Heart right ventricle (tissue), 16 donors: Measurements from ENCODE around the gene ARRDC1. TPM values are rescaled to one million over a fixed set of nuclear protein-coding genes. Genes with fewer than 3 reads are reported as not detected.

Experiments used
- ATAC-seq, 8 donors: fragments of 200-7000 bp; cut with Tn5 transposase; one replicate each; pipeline ENCODE4 v1.9.1; 2020; ENCODE audit warnings: mild to moderate bottlenecking in 8 of 8, moderate library complexity in 8 of 8, moderate number of reproducible peaks in 1 of 8
- DNase-seq, 2 donors: peaks; one replicate each; pipeline ENCODE4 v3.0.0-alpha.2; 2020
- H3K27ac ChIP-seq, 10 donors: fragments of 200-600 bp; sonication (generic) in 2 of 10; one replicate each; pipeline versions ENCODE4 v1.5.0 to v1.8.0; 2020 to 2022; ENCODE audit warnings: mild to moderate bottlenecking in 3 of 10
- H3K27me3 ChIP-seq, 7 donors: fragments of 200-600 bp; one replicate each; pipeline ENCODE4 v1.8.0; 2021 to 2022; ENCODE audit warnings: mild to moderate bottlenecking in 2 of 7
- H3K36me3 ChIP-seq, 9 donors: fragments of 200-600 bp; sonication (generic) in 1 of 9; one replicate each; pipeline versions ENCODE4 v1.5.0 to v1.8.0; 2020 to 2022; ENCODE audit warnings: mild to moderate bottlenecking in 2 of 9
- H3K4me1 ChIP-seq, 9 donors: fragments of 200-600 bp; sonication (generic) in 1 of 9; one replicate each; pipeline versions ENCODE4 v1.5.0 to v1.8.0; 2020 to 2022; ENCODE audit warnings: mild to moderate bottlenecking in 4 of 9
- H3K4me3 ChIP-seq, 10 donors: fragments of 200-600 bp; sonication (generic) in 2 of 10; one replicate each; pipeline versions ENCODE4 v1.5.0 to v1.8.0; 2020 to 2022; ENCODE audit warnings: mild to moderate bottlenecking in 7 of 10, moderate library complexity in 2 of 10
- H3K9me3 ChIP-seq, 11 donors: fragments of 200-600 bp in 10 of 11; sonication (generic) in 2 of 11; one replicate each; pipeline versions ENCODE4 v1.5.0 to v1.8.0; 2013 to 2022; ENCODE audit warnings: mild to moderate bottlenecking in 2 of 11, control low read depth in 1 of 11, moderate library complexity in 1 of 11
- WGBS, 2 donors: extraction: QIAGEN DNeasy Blood & Tissue Kit; methylation state at CpG; one replicate each; pipeline ENCODE4 v1.1.7; 2013; ENCODE audit warnings: inconsistent platforms in 1 of 2; 5-methylcytosine and 5-hydroxymethylcytosine counted together
- intact Hi-C, 10 donors: fragments of 100-400 bp; cut with DNase I; formaldehyde crosslinking; loops; one replicate each; pipeline versions ENCODE4 v1.11.1 to v1.14.2; 2022
- polyA plus RNA-seq, 2 donors: library from polyadenylated mRNA; stranded (reverse); fragments of 200-250 nt; gene quantifications; one replicate each; pipeline ENCODE4 v1.2.3, GENCODE V29; 2013
- total RNA-seq, 10 donors: library from RNA; stranded (reverse); fragmentation: NEBNext Ultra II Directional in 3 of 10; extraction: Animal tissue kit (Norgen Biotek cat#: 25700) in 3 of 10; gene quantifications; one replicate each; pipeline versions ENCODE4 v1.2.1 to v1.2.4, GENCODE V29; 2021 to 2023
- TF ChIP-seq, protein P1 (sequence below), 9 donors: fragments of 200-600 bp; sonication (generic) in 2 of 9; IDR thresholded peaks; one replicate each; pipeline versions ENCODE4 v1.5.0 to v1.8.0; 2021 to 2022; ENCODE audit warnings: antibody characterized with exemption in 9 of 9, mild to moderate bottlenecking in 5 of 9, moderate library complexity in 1 of 9
- donor health status: Arrhythmogenic right ventricular cardiomyopathy.
- donor health status: ischemic (EF 13 %, LVEDD 7.1; RV severe dilation, severe dysfunction).
- donor health status: healthy with polysubstance abuse.
- donor health status: DM: no; HTN: yes; CAD: no.
- donor health status: DM: no; HTN: no; CAD: no.
- donor health status: ischemic (EF 25% LVEDD 6.9; RV normal size, moderate dysfunction).
- donor health status: ischemic (EF 25% LVEDD 5.7; RV mildly dilated, moderate dysfunction).
- donor health status: healthy.
- donor health status: DM: yes; HTN: yes; CAD: no.
- donor health status: Ischemic cardiomyopathy.
- donor health status: ischemic (EF 35%, LVEDD 5.7; RV mildly dilated, moderate dysfunction).
- donor health status: nonischemic (EF 11% LVEDD 7.7; RV severe dilation, severe dysfunction).
- donor health status: DM: yes; HTN: yes; CAD: no.
- donor health status: PGD.
- donor health status: ischemic (EF 29% LVEDD 5.4; RV normal size, mild dysfunction).
- donor health status: nonischemic (EF 23%, LVEDD 6.1; RV moderate dilation, normal function).

Gene ARRDC1
- total and polyA plus RNA-seq, 12 donors, result 10.3 to 93.1 (median 15.2) TPM

DNA sequence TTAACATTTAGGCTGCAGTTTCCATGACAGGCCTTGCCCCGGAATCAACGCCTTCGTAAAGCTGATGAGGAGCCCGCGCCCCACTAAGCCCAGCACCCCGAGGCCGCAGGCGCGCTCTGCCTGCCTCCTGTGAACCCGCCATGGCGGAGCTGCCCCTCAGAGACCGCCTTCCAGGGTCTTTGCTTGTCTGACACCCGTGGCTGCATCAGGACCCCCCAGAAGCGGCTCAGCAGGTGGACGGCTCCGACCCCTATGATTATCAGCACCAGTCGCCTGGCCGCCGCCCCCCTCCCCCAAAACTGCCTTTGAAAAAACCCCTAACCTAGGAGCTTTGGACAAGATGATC, 26.3 kb upstream of the ARRDC1 start:
- peak overlapping the region; percentile 83 to 98 (median 93) for H3K4me3 ChIP-seq
- H3K36me3 ChIP-seq, result peaks cover 0 to 59% (median 19%) of the 10 kb centered on the region in 9 donors
- ATAC-seq (peak in 1 of 8 donors; percentile 36), DNase-seq (no peak)
- H3K27ac ChIP-seq, result peak overlapping the region; percentile 17 to 91 (median 90)
- TF ChIP-seq, protein P1, sequence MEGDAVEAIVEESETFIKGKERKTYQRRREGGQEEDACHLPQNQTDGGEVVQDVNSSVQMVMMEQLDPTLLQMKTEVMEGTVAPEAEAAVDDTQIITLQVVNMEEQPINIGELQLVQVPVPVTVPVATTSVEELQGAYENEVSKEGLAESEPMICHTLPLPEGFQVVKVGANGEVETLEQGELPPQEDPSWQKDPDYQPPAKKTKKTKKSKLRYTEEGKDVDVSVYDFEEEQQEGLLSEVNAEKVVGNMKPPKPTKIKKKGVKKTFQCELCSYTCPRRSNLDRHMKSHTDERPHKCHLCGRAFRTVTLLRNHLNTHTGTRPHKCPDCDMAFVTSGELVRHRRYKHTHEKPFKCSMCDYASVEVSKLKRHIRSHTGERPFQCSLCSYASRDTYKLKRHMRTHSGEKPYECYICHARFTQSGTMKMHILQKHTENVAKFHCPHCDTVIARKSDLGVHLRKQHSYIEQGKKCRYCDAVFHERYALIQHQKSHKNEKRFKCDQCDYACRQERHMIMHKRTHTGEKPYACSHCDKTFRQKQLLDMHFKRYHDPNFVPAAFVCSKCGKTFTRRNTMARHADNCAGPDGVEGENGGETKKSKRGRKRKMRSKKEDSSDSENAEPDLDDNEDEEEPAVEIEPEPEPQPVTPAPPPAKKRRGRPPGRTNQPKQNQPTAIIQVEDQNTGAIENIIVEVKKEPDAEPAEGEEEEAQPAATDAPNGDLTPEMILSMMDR (IDR thresholded peaks at IDR 0.05), result no peak
- no peaks in the 10 kb centered on the region for H3K9me3 ChIP-seq
- intact Hi-C loops, result loop anchor here in 2 of 10 donors (2.0 kb wide), 1 partner anchor 26 kb away; the partner anchor contains the start of gene ARRDC1 (in 2 of the 2)
- peaks cover 15 to 58% (median 43%) of the 10 kb centered on the region in 9 donors for H3K4me1 ChIP-seq
- WGBS, 2 donors, result 25 to 32% methylated on average over 19 of the region's 19 CpGs
- H3K27me3 ChIP-seq, result no peaks in the 10 kb centered on the region

DNA sequence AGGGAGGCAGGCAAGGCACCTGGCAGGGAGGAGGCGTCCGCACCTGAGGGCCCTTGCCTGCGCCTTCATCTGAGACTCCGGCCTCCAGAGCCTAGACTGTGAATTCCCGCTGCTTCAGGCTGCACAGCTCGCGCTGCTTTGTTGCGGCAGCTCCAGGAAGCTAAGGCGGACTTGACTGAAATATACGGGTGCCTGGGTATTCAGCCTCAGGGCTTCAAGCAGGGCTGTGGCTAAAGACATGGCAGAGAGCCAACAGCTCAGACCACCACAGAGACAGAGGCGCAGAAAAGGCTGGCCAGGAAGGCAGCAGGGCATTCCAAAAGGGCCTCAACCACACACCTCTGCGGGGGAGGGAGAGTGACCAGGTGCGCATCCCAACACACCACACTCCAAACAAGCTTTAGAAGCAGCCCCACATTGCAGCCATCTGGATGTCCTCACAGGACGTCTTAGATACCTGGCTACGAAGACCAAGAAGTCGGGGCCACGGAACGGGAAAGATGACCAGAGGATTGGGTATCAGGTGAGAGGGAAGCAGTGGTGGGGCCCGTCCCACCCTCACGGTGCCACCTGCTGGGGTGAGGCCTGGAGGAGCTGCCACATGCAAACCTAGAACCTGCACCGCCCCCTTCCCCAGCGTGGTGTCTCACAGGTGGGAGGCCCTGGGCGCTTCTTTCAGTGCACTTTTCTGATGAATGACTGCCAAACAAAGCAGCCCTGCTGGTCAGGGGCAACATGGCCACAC, 25.1 kb upstream of the ARRDC1 start:
- intact Hi-C loops, result no loop called here
- peaks cover 10 to 46% (median 36%) of the 10 kb centered on the region in 9 donors for H3K4me1 ChIP-seq
- TF ChIP-seq, protein P1 (IDR thresholded peaks at IDR 0.05), result no peak
- H3K9me3 ChIP-seq, result no peaks in the 10 kb centered on the region
- no peak overlapping the region for H3K4me3 ChIP-seq
- DNase-seq (no peak), ATAC-seq (no peak)
- WGBS, 2 donors, result 90 to 91% methylated on average over 23 of the region's 23 CpGs
- no peak overlapping the region for H3K27ac ChIP-seq
- no peaks in the 10 kb centered on the region for H3K27me3 ChIP-seq
- H3K36me3 ChIP-seq, result peaks cover 0 to 59% (median 12%) of the 10 kb centered on the region in 9 donors

DNA sequence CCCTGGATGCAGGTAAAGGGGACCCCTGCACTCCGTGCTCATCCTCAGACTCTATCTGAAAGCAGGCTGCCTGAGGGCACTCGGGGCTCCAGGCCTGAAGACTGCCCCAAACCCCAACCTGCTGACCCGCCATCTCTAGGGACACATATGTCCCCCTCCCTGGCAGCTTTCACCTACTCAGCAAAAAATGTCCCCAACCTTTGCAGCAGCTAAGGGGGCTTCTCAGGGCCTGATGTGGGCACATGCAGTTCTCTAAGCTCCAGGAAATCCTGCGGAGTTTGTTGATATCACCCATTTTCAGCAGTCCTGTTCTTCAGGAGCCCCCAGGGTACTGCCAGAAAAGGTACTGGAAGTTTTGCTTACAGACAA, 24.5 kb upstream of the ARRDC1 start:
- TF ChIP-seq, protein P1 (IDR thresholded peaks at IDR 0.05), result no peak
- no peak overlapping the region for H3K27ac ChIP-seq
- WGBS, 2 donors, result 92 to 95% methylated on average over 4 of the region's 4 CpGs
- intact Hi-C loops, result no loop called here
- H3K36me3 ChIP-seq, result peaks cover 0 to 59% (median 12%) of the 10 kb centered on the region in 9 donors
- H3K4me3 ChIP-seq, result no peak overlapping the region
- DNase-seq, result no peak
- H3K9me3 ChIP-seq, result no peaks in the 10 kb centered on the region
- no peaks in the 10 kb centered on the region for H3K27me3 ChIP-seq
- peaks cover 8 to 41% (median 31%) of the 10 kb centered on the region in 9 donors for H3K4me1 ChIP-seq
- no peak for ATAC-seq

DNA sequence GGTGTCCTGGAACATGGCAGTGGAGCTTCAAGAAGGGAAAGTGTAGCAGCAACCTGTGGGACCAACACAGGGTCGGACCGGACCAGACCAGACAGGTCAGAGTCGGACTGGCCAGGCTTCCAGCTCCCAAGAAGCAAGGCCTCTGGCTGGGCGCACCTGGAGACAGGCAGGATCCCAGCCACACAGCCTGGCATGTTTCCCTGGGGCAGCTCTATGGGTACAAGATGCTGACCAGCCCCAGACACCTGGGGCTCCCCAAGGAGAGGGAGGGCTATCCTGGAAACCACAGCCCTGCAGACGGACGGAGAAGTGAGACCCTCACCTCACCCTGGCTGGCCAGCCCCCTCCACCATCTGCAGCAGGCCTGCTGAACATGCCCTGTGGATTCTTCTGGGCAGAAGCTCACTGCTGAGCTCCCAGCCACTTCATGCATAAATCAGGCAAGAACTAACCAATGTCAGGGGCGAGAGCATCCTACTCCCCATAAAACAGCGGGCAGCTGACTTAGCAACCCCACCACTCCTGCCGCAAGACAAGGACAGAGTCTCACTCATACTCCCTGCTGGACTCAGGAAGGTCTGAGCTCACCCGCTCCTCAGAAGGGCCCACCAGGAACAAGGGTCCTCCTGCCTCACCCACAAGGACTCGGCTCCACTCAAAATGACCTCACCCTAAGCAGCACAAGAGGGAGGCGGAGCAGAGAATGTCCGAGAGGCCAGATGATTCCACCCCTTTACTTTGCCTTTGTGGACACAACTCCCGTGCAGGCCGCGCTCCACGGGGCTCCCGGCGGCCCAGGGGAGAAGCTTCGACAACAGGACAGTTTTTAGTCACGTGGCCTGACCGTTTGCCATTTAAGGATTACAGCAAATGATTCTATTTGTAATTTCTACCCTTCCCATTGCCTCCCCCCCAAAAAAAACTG, 23.9 kb upstream of the ARRDC1 start:
- intact Hi-C loops, result no loop called here
- H3K9me3 ChIP-seq, result no peaks in the 10 kb centered on the region
- DNase-seq, result no peak
- ATAC-seq, result no peak
- TF ChIP-seq, protein P1 (IDR thresholded peaks at IDR 0.05), result no peak
- no peak overlapping the region for H3K4me3 ChIP-seq
- WGBS, 2 donors, result 89 to 94% methylated on average over 22 of the region's 22 CpGs
- H3K4me1 ChIP-seq, result peaks cover 8 to 34% (median 24%) of the 10 kb centered on the region in 9 donors
- no peak overlapping the region for H3K27ac ChIP-seq
- H3K27me3 ChIP-seq, result no peaks in the 10 kb centered on the region
- peaks cover 0 to 58% (median 12%) of the 10 kb centered on the region in 9 donors for H3K36me3 ChIP-seq
